Neural progenitor cell (in vitro differentiated cells): Measurements from ENCODE around the gene MOV10L1. TPM values are rescaled to one million over a fixed set of nuclear protein-coding genes. Genes with fewer than 3 reads are reported as not detected.

Source experiments
- DNase-seq: peaks from one replicate; pipeline ENCODE4 v3.0.0-alpha.2; 2016; ENCODE audit warnings: low spot score
- H2AFZ ChIP-seq: fragments of 200-600 bp; sonication (generic); replicated peaks from 2 replicates; pipeline ENCODE4 v1.6.1; 2016; ENCODE audit warnings: antibody characterized with exemption
- H3F3A ChIP-seq: fragments of 200-600 bp; sonication (generic); 2 replicates; pipeline ENCODE4 v1.6.1; 2016; ENCODE audit warnings: antibody characterized with exemption, low read depth
- H3K27ac ChIP-seq: fragments of 200-600 bp; sonication (generic); 2 replicates; pipeline ENCODE4 v1.5.1; 2016; ENCODE audit warnings: mild to moderate bottlenecking
- H3K27me3 ChIP-seq: fragments of 200-600 bp; sonication (generic); 2 replicates; pipeline ENCODE4 v1.6.1; 2016; ENCODE audit warnings: mild to moderate bottlenecking, moderate library complexity
- H3K36me3 ChIP-seq: fragments of 200-600 bp; sonication (generic); 2 replicates; pipeline ENCODE4 v1.5.1; 2016
- H3K4me1 ChIP-seq: fragments of 200-600 bp; sonication (generic); 2 replicates; pipeline ENCODE4 v1.6.1; 2016; ENCODE audit warnings: mixed run types
- H3K4me2 ChIP-seq: fragments of 200-600 bp; sonication (generic); 2 replicates; pipeline ENCODE4 v1.6.1; 2016
- H3K4me3 ChIP-seq: fragments of 200-600 bp; sonication (generic); 2 replicates; pipeline ENCODE4 v1.5.1; 2016
- H3K79me2 ChIP-seq: fragments of 200-600 bp; sonication (generic); 2 replicates; pipeline ENCODE4 v1.6.1; 2016; ENCODE audit warnings: low read depth
- H3K9ac ChIP-seq: fragments of 200-600 bp; sonication (generic); 2 replicates; pipeline ENCODE4 v1.6.1; 2016
- H3K9me3 ChIP-seq: fragments of 200-600 bp; sonication (generic); 2 replicates; pipeline ENCODE4 v1.5.1; 2016; ENCODE audit warnings: low read depth
- H4K20me1 ChIP-seq: fragments of 200-600 bp; sonication (generic); 2 replicates; pipeline ENCODE4 v1.6.1; 2016; ENCODE audit warnings: low read depth
- H3K27ac Mint-ChIP-seq: 3 replicates; pipeline ENCODE4 v1.8.0; 2021; ENCODE audit warnings: mixed read lengths
- H3K27me3 Mint-ChIP-seq: 2 replicates; pipeline ENCODE4 v1.8.0; 2022; ENCODE audit warnings: low read depth, mild to moderate bottlenecking, inconsistent platforms, moderate library complexity, mixed read lengths; ENCODE audit not compliant: insufficient read depth
- H3K36me3 Mint-ChIP-seq: 3 replicates; pipeline ENCODE4 v1.8.0; 2021; ENCODE audit warnings: mixed read lengths
- H3K4me1 Mint-ChIP-seq: 3 replicates; pipeline ENCODE4 v1.8.0; 2021; ENCODE audit warnings: mixed read lengths
- H3K4me3 Mint-ChIP-seq: 3 replicates; pipeline ENCODE4 v1.8.0; 2021; ENCODE audit warnings: mild to moderate bottlenecking, moderate library complexity, mixed read lengths
- H3K9me3 Mint-ChIP-seq: 3 replicates; pipeline ENCODE4 v1.8.0; 2020; ENCODE audit warnings: mixed read lengths
- CTCF ChIP-seq: fragments of 200-600 bp; sonication (generic); IDR thresholded peaks from 2 replicates; pipeline ENCODE4 v1.5.1; 2017; ENCODE audit warnings: antibody characterized with exemption, mild to moderate bottlenecking
- EZH2 ChIP-seq: fragments of 200-600 bp; sonication (generic); IDR thresholded peaks from 2 replicates; pipeline ENCODE4 v1.6.1; 2017; ENCODE audit warnings: antibody characterized with exemption, mild to moderate bottlenecking, moderate library complexity
- EZH2phosphoT487 ChIP-seq: fragments of 200-600 bp; sonication (generic); IDR thresholded peaks from 2 replicates; pipeline ENCODE4 v1.6.1; 2017; ENCODE audit warnings: antibody characterized with exemption
- total RNA-seq: library from RNA; depleted of rRNA; stranded (reverse); fragments of >200 nt; gene quantifications from 2 replicates; pipeline ENCODE4 v1.2.3, GENCODE V29; 2015; ENCODE audit warnings: low replicate concordance

The MOV10L1 gene
- total RNA-seq, 1 donor from 2014 or later = not detected

- H3K9ac ChIP-seq = no peak overlapping the region
- no peaks in the 10 kb centered on the region for H3K79me2 ChIP-seq
- no peak overlapping the region for H3K27ac ChIP-seq
- no peaks in the 10 kb centered on the region for H3K4me1 ChIP-seq
- no peaks in the 10 kb centered on the region for H3K36me3 Mint-ChIP-seq
- peaks cover 4% of the 10 kb centered on the region for H3K27me3 Mint-ChIP-seq
- H3K27ac Mint-ChIP-seq = no peak overlapping the region
- TF ChIP-seq EZH2phosphoT487 = no peak
- no peak for TF ChIP-seq CTCF
- no peak for TF ChIP-seq EZH2
- H3K4me1 Mint-ChIP-seq = peaks cover 10% of the 10 kb centered on the region
- H2AFZ ChIP-seq = no peak overlapping the region
- no peaks in the 10 kb centered on the region for H4K20me1 ChIP-seq
- no peaks in the 10 kb centered on the region for H3F3A ChIP-seq
- no peak overlapping the region for H3K4me3 Mint-ChIP-seq
- no peak overlapping the region for H3K4me2 ChIP-seq
- no peaks in the 10 kb centered on the region for H3K9me3 ChIP-seq
- no peak for DNase-seq
- no peak overlapping the region for H3K4me3 ChIP-seq
- no peaks in the 10 kb centered on the region for H3K9me3 Mint-ChIP-seq
- H3K27me3 ChIP-seq = no peaks in the 10 kb centered on the region
- H3K36me3 ChIP-seq = no peaks in the 10 kb centered on the region
These were observed 50.1 kb downstream of the MOV10L1 start for GRCh38 chr22:50139843-50140415.

GRCh38 chr22:50140615-50141014 is 50.8 kb downstream of the MOV10L1 start:
- Histone ChIP-seq H3K27ac (no peak overlapping the region), H3K4me2 (no peak overlapping the region), H3K9ac (no peak overlapping the region), H3K79me2 (no peaks in the 10 kb centered on the region), H3K36me3 (no peaks in the 10 kb centered on the region), H2AFZ (no peak overlapping the region), H3K4me3 (no peak overlapping the region), H3K9me3 (no peaks in the 10 kb centered on the region), H4K20me1 (no peaks in the 10 kb centered on the region), H3K4me1 (peaks cover under 1% of the 10 kb centered on the region), H3F3A (no peaks in the 10 kb centered on the region), H3K27me3 (no peaks in the 10 kb centered on the region)
- Mint-ChIP-seq H3K27ac (no peak overlapping the region), H3K36me3 (no peaks in the 10 kb centered on the region), H3K9me3 (no peaks in the 10 kb centered on the region), H3K27me3 (peaks cover 7% of the 10 kb centered on the region), H3K4me3 (no peak overlapping the region), H3K4me1 (peaks cover 14% of the 10 kb centered on the region)
- DNase-seq = no peak
- TF ChIP-seq CTCF (no peak), EZH2phosphoT487 (no peak), EZH2 (no peak)

GRCh38 chr22:50141462-50141861 is 51.7 kb downstream of the MOV10L1 start:
- no peaks in the 10 kb centered on the region for H3F3A ChIP-seq
- H3K4me2 ChIP-seq = no peak overlapping the region
- H3K4me1 ChIP-seq = peaks cover 3% of the 10 kb centered on the region
- no peaks in the 10 kb centered on the region for H3K36me3 ChIP-seq
- TF ChIP-seq EZH2phosphoT487 = no peak
- TF ChIP-seq CTCF = no peak
- no peak for TF ChIP-seq EZH2
- H2AFZ ChIP-seq = no peak overlapping the region
- no peaks in the 10 kb centered on the region for H3K27me3 ChIP-seq
- H3K4me3 Mint-ChIP-seq = no peak overlapping the region
- no peaks in the 10 kb centered on the region for H3K79me2 ChIP-seq
- H3K9me3 Mint-ChIP-seq = no peaks in the 10 kb centered on the region
- H4K20me1 ChIP-seq = no peaks in the 10 kb centered on the region
- DNase-seq = no peak
- H3K27ac Mint-ChIP-seq = no peak overlapping the region
- H3K4me1 Mint-ChIP-seq = peaks cover 21% of the 10 kb centered on the region
- H3K27me3 Mint-ChIP-seq = peaks cover 7% of the 10 kb centered on the region
- no peak overlapping the region for H3K9ac ChIP-seq
- H3K4me3 ChIP-seq = no peak overlapping the region
- H3K9me3 ChIP-seq = no peaks in the 10 kb centered on the region
- no peak overlapping the region for H3K27ac ChIP-seq
- no peaks in the 10 kb centered on the region for H3K36me3 Mint-ChIP-seq
